Small intestine (tissue), 7 donors: ENCODE results near the gene GIMAP8. TPM values are rescaled to one million over a fixed set of nuclear protein-coding genes. Genes with fewer than 3 reads are reported as not detected.

Source experiments
- DNase-seq, 2 donors: peaks; one replicate each; pipeline versions ENCODE4 v3.0.0 to v3.0.0-alpha.2; 2013
- FAIRE-seq: peaks from 2 replicates; lab custom pipeline; 2012; peaks lifted over from hg19 to GRCh38; lab: Jason Lieb, UNC
- H3K27ac ChIP-seq, 3 donors: one replicate each; pipeline ENCODE4 v1.5.1; 2013; ENCODE audit warnings: low read length in 2 of 3, mild to moderate bottlenecking in 2 of 3, control low read depth in 1 of 3, inconsistent platforms in 1 of 3, low read depth in 1 of 3, moderate library complexity in 1 of 3
- H3K27me3 ChIP-seq, 3 donors: one replicate each; pipeline ENCODE4 v1.6.1; 2013; ENCODE audit warnings: low read length in 3 of 3, inconsistent platforms in 1 of 3; ENCODE audit not compliant: control insufficient read depth in 3 of 3, insufficient read depth in 3 of 3
- H3K36me3 ChIP-seq, 3 donors: one replicate each; pipeline ENCODE4 v1.6.1; 2013; ENCODE audit warnings: low read length in 3 of 3, inconsistent platforms in 1 of 3, low read depth in 1 of 3, mild to moderate bottlenecking in 1 of 3, moderate library complexity in 1 of 3; ENCODE audit not compliant: control insufficient read depth in 3 of 3, insufficient read depth in 2 of 3
- H3K4me1 ChIP-seq, 3 donors: one replicate each; pipeline ENCODE4 v1.6.1; 2013; ENCODE audit warnings: low read length in 2 of 3, inconsistent platforms in 1 of 3, low read depth in 1 of 3, mild to moderate bottlenecking in 1 of 3, moderate library complexity in 1 of 3; ENCODE audit not compliant: control insufficient read depth in 3 of 3, insufficient read depth in 2 of 3
- H3K4me3 ChIP-seq, 3 donors: one replicate each; pipeline ENCODE4 v1.5.1; 2013; ENCODE audit warnings: low read length in 3 of 3, control low read depth in 1 of 3, inconsistent platforms in 1 of 3, low read depth in 1 of 3, mild to moderate bottlenecking in 1 of 3, moderate library complexity in 1 of 3
- H3K9me3 ChIP-seq, 2 donors: one replicate each; pipeline ENCODE4 v1.6.1; 2013; ENCODE audit warnings: low read depth in 1 of 2, low read length in 1 of 2; ENCODE audit not compliant: control insufficient read depth in 2 of 2, insufficient read depth in 1 of 2
- WGBS, 3 donors: extraction: QIAGEN DNeasy Blood & Tissue Kit; methylation state at CpG; one replicate each; pipeline ENCODE4 v1.1.7; 2013; 5-methylcytosine and 5-hydroxymethylcytosine counted together
- polyA plus RNA-seq, 4 donors: library from polyadenylated mRNA; stranded (reverse) in 3 of 4; unstranded in 1 of 4; fragments of 200-250 nt in 3 of 4; fragments of 120-200 nt in 1 of 4; gene quantifications; one replicate each; pipeline versions ENCODE4 v1.2.1 to v1.2.3, GENCODE V29; 2013
- donor health status: healthy with polysubstance abuse.
- donor health status: control.
- donor health status: control.
- donor health status: Bipolar disorder and iron deficiency.
- donor health status: healthy.

Gene GIMAP8
- polyA plus RNA-seq, 4 donors, result 0.67 to 14.0 (median 4.1) TPM

GRCh38 chr7:150524018-150524417 is 73.6 kb downstream of the GIMAP8 start:
- Histone ChIP-seq H3K4me3 (peak overlapping the region in 1 of 3 donors; percentile 15), H3K36me3 (no peaks in the 10 kb centered on the region), H3K27me3 (no peaks in the 10 kb centered on the region), H3K4me1 (no peaks in the 10 kb centered on the region), H3K9me3 (no peaks in the 10 kb centered on the region), H3K27ac (no peak overlapping the region)
- 13 to 50% (median 28%) methylated on average over 2 of the region's 2 CpGs for whole genome bisulfite sequencing, 3 donors
- FAIRE-seq (no peak), DNase-seq (no peak)

Other genes starting within 250 kb of the GIMAP8 start
- gene LRRC61, start 127.3 kb upstream of the GIMAP8 start, polyA plus RNA-seq, result 10 to 100 TPM in 2 of 4 donors, 1 to 10 TPM in 2; 5.6 to 23.6 (median 12.3) TPM
- 1 to 10 TPM; 2.4 to 9.6 (median 6.0) TPM for gene ACTR3C, start 127.1 kb upstream of the GIMAP8 start, polyA plus RNA-seq
- gene RARRES2, start 109.0 kb upstream of the GIMAP8 start, polyA plus RNA-seq, result 100 to 1,000 TPM in 1 of 4 donors, 10 to 100 TPM in 2, 1 to 10 TPM in 1; 9.6 to 109 (median 36.9) TPM
- gene REPIN1, start 81.8 kb upstream of the GIMAP8 start, polyA plus RNA-seq, result 100 to 1,000 TPM in 2 of 4 donors, 10 to 100 TPM in 2; 46.5 to 138 (median 78.0) TPM
- gene ZNF775, start 71.3 kb upstream of the GIMAP8 start, polyA plus RNA-seq, result 1 to 10 TPM; 1.1 to 6.5 (median 2.5) TPM
- gene GIMAP7, start 64.2 kb downstream of the GIMAP8 start, polyA plus RNA-seq, result 10 to 100 TPM in 3 of 4 donors, 1 to 10 TPM in 1; 3.1 to 31.1 (median 14.0) TPM
- gene GIMAP4, start 116.8 kb downstream of the GIMAP8 start, polyA plus RNA-seq, result 10 to 100 TPM in 3 of 4 donors, 1 to 10 TPM in 1; 4.2 to 37.8 (median 15.7) TPM
- 10 to 100 TPM in 2 of 4 donors, 1 to 10 TPM in 2; 3.8 to 28.1 (median 11.0) TPM for gene GIMAP6, start 181.8 kb downstream of the GIMAP8 start, polyA plus RNA-seq
- gene GIMAP2, start 235.1 kb downstream of the GIMAP8 start, polyA plus RNA-seq, result 10 to 100 TPM in 1 of 4 donors, 1 to 10 TPM in 3; 3.8 to 14.1 (median 9.2) TPM